Endothelial cell (in vitro differentiated cells): ENCODE results near the gene ELAVL1. TPM values are rescaled to one million over a fixed set of nuclear protein-coding genes. Genes with fewer than 3 reads are reported as not detected.

Experiments
- DNase-seq: peaks from one replicate; pipeline ENCODE4 v3.0.0; 2021; ENCODE audit warnings: low spot score
- H3K27ac Mint-ChIP-seq: one replicate; pipeline ENCODE4 v1.8.0; 2021; ENCODE audit warnings: mixed read lengths, inconsistent platforms; ENCODE audit not compliant: unreplicated experiment
- H3K27me3 Mint-ChIP-seq: one replicate; pipeline ENCODE4 v1.8.0; 2021; ENCODE audit warnings: mild to moderate bottlenecking, moderate library complexity, mixed read lengths, inconsistent platforms; ENCODE audit not compliant: unreplicated experiment
- H3K36me3 Mint-ChIP-seq: one replicate; pipeline ENCODE4 v1.8.0; 2021; ENCODE audit warnings: mild to moderate bottlenecking, low read depth, mixed read lengths, inconsistent platforms; ENCODE audit not compliant: unreplicated experiment
- H3K4me1 Mint-ChIP-seq: one replicate; pipeline ENCODE4 v1.8.0; 2021; ENCODE audit warnings: mild to moderate bottlenecking, mixed read lengths, inconsistent platforms; ENCODE audit not compliant: unreplicated experiment
- H3K4me3 Mint-ChIP-seq: one replicate; pipeline ENCODE4 v1.8.0; 2021; ENCODE audit warnings: mild to moderate bottlenecking, mixed read lengths, inconsistent platforms; ENCODE audit not compliant: unreplicated experiment
- H3K9me3 Mint-ChIP-seq: one replicate; pipeline ENCODE4 v1.8.0; 2021; ENCODE audit warnings: mixed read lengths, inconsistent platforms; ENCODE audit not compliant: unreplicated experiment
- total RNA-seq: library from RNA; stranded (reverse); fragmentation: NEBNext Ultra II Directional; extraction: Animal tissue kit (Norgen Biotek cat#: 25700); gene quantifications from one replicate; pipeline ENCODE4 v1.2.1, GENCODE V29; 2021; ENCODE audit not compliant: unreplicated experiment
- TF ChIP-seq, protein P1 (sequence below): fragments of 200-600 bp; sonication (generic); IDR thresholded peaks from one replicate; pipeline ENCODE4 v1.5.0; 2021; ENCODE audit warnings: antibody characterized with exemption; ENCODE audit not compliant: unreplicated experiment

The ELAVL1 gene
- total RNA-seq, 1 donor from 2014 or later = 135 TPM

- DNase-seq = no peak
- Mint-ChIP-seq H3K36me3 (peaks cover 7% of the 10 kb centered on the region), H3K27me3 (peaks cover 3% of the 10 kb centered on the region), H3K4me1 (peaks cover 25% of the 10 kb centered on the region), H3K27ac (peak overlapping the region; percentile 61), H3K9me3 (no peaks in the 10 kb centered on the region), H3K4me3 (no peak overlapping the region)
- TF ChIP-seq, protein P1, sequence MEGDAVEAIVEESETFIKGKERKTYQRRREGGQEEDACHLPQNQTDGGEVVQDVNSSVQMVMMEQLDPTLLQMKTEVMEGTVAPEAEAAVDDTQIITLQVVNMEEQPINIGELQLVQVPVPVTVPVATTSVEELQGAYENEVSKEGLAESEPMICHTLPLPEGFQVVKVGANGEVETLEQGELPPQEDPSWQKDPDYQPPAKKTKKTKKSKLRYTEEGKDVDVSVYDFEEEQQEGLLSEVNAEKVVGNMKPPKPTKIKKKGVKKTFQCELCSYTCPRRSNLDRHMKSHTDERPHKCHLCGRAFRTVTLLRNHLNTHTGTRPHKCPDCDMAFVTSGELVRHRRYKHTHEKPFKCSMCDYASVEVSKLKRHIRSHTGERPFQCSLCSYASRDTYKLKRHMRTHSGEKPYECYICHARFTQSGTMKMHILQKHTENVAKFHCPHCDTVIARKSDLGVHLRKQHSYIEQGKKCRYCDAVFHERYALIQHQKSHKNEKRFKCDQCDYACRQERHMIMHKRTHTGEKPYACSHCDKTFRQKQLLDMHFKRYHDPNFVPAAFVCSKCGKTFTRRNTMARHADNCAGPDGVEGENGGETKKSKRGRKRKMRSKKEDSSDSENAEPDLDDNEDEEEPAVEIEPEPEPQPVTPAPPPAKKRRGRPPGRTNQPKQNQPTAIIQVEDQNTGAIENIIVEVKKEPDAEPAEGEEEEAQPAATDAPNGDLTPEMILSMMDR = no peak
These were observed 7.5 kb downstream of the ELAVL1 start for GRCh38 chr19:7997809-7998480.

DNA sequence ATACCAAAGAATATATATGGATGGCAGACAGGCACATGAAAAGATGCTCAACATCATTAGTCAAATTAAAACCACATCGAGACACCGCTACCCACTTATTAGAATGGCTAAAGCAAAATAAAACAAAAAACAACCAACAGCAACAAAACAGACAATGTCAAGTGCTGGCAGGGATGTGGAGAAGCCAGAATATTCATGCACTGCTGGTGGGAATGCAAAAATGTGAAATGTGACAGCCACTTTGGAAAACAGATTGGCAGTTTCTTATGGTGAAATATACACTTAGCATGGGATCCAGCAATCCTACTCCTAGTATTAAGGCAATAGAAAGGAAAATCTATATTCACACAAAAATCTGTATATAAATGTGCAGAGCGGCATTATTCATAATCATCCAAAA is 8.6 kb downstream of the ELAVL1 start:
- TF ChIP-seq, protein P1 = no peak
- Mint-ChIP-seq H3K9me3 (no peaks in the 10 kb centered on the region), H3K4me3 (no peak overlapping the region), H3K36me3 (peaks cover 11% of the 10 kb centered on the region), H3K27me3 (peaks cover 3% of the 10 kb centered on the region), H3K27ac (no peak overlapping the region), H3K4me1 (peaks cover 14% of the 10 kb centered on the region)
- no peak for DNase-seq

DNA sequence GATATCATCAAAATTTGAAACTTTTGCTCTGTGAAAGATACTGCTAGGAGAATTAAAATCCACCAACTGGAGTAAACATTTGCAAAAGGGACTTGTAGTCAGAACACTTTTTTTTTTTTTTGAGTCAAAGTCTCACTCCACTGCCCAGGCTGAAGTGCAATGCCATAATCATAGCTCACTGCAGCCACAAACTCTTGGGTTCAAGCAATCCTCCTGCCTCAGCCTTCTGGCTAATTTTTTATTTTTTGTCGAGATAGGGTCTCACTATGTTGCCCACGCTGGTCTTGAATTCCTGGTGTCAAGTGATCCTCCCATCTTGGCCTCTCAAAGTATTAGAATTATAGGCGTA is 9.7 kb downstream of the ELAVL1 start:
- Mint-ChIP-seq H3K4me1 (peaks cover 5% of the 10 kb centered on the region), H3K27ac (no peak overlapping the region), H3K4me3 (no peak overlapping the region), H3K36me3 (peaks cover 10% of the 10 kb centered on the region), H3K9me3 (no peaks in the 10 kb centered on the region), H3K27me3 (peaks cover 3% of the 10 kb centered on the region)
- TF ChIP-seq, protein P1 = no peak
- DNase-seq = no peak

DNA sequence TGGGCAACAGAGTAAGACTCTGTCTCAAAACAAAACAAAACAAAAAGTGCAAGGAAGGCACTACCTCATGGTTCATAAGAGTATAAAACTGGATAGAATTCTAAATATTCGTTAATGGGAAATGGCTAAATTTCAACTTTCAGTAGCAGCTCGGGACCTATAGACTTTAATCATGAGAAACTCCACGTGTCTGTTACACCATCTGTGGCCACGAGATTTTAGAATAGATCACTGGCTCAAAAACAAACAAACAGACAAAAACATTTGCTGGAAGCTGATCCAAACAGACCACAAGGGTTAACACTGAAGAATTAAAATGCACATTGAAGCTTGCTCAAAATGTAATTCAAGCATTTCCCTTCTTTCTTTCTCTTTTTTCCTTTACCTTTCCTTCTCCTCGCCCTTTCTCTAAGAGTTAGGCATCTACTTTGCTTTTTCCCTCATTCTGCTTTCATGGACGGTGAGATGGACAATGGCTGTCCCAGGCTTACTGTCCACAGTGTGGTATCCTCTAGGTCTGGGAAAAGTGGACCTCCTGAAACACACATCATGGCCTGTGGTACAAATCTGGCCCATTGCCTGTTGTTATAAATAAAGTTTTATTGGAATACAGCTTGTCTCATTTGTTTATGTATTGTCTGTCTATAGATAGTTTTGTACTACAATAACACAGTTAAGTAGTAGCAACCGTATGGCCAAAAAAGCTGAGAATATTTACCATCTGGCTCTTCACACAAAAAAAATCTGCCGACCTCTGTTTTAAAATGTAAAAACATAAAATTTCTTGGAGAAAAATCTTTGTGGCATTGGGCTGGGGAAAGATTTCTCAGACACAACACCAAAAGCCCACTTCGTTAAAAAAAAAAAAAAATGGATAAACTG is 10.3 kb downstream of the ELAVL1 start:
- Mint-ChIP-seq H3K4me3 (no peak overlapping the region), H3K9me3 (no peaks in the 10 kb centered on the region), H3K36me3 (peaks cover 13% of the 10 kb centered on the region), H3K27ac (no peak overlapping the region), H3K27me3 (peaks cover 5% of the 10 kb centered on the region), H3K4me1 (peaks cover 4% of the 10 kb centered on the region)
- TF ChIP-seq, protein P1 = no peak
- DNase-seq = no peak

DNA sequence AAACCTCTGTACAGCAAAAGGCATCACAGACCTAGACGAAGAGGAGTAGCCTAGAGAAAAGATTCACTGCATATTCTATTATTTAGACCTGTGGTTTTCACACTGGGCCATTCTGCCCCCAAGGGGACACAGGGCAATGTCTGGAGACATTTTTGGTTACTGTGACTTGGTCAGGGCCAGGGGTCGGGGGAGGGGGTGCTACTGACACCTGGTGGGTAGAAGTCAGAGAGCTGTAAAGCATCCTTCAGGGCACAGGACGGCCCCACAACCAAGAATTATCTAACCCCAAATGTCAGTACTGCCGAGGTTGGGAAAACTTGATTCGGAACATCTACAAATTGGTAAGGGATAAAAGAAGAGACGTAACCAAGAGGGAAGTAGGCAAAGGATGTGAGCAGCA is 11.3 kb downstream of the ELAVL1 start:
- Mint-ChIP-seq H3K27ac (no peak overlapping the region), H3K4me1 (peaks cover 3% of the 10 kb centered on the region), H3K9me3 (no peaks in the 10 kb centered on the region), H3K36me3 (peaks cover 20% of the 10 kb centered on the region), H3K27me3 (peaks cover 5% of the 10 kb centered on the region), H3K4me3 (no peak overlapping the region)
- TF ChIP-seq, protein P1 = no peak
- DNase-seq = no peak
